Stimulated activated CD4-positive, alpha-beta T cell treated with anti-CD3 and anti-CD28 coated beads, Interleukin-4, amount 100 ng/mL, for 24 hours (primary cell): ENCODE results near the gene ST8SIA1.
"Not testable (repeated sequence)": the region's sequence is repeated elsewhere in the genome, so short reads cannot be mapped to it uniquely, and the experiment has no call there.

ENCODE experiments used
- DNase-seq: peaks from one replicate; pipeline ENCODE4 v3.0.0-alpha.2; 2020

The ST8SIA1 gene

GRCh38 chr12:22149286-22149685, 185.2 kb downstream of the ST8SIA1 start:
- DNase-seq = not testable (repeated sequence)

- DNase-seq = not testable (repeated sequence)
Measured at GRCh38 chr12:22146686-22147085, 187.8 kb downstream of the ST8SIA1 start.
